ENCODE results near the gene REPS1.
"Not testable (repeated sequence)": the region's sequence is repeated elsewhere in the genome, so short reads cannot be mapped to it uniquely, and the experiment has no call there.

The REPS1 gene

DNA sequence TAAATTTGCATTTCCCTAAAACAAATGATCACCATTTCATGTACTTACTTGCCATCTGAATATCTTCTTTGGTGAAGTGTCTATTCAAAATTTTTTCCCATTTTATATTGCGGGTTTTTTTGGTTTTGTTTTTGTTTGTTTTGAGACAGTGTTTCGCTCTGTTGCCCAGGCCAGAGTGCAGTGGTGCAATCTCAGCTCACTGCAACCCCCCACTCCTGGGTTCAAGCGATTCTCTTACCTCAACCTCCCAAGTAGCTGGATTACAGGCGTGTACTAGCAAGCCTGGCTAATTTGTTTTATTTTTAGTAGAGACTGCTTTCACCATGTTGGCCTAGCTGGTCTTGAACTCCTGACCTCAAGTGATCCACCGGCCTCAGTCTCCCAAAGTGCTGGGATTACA is 9.1 kb upstream of the REPS1 start (continued):
- no peak for TF ChIP-seq ZNF404 (tag by site-specific recombination; IDR thresholded peaks at IDR 0.05)
- no peak for TF ChIP-seq ZNF510 (tag by site-specific recombination; IDR thresholded peaks at IDR 0.05; ENCODE audit: insufficient replicate concordance)
- no peak for TF ChIP-seq ZNF157 (tag by site-specific recombination; IDR thresholded peaks at IDR 0.05)
- TF ChIP-seq, protein P1, sequence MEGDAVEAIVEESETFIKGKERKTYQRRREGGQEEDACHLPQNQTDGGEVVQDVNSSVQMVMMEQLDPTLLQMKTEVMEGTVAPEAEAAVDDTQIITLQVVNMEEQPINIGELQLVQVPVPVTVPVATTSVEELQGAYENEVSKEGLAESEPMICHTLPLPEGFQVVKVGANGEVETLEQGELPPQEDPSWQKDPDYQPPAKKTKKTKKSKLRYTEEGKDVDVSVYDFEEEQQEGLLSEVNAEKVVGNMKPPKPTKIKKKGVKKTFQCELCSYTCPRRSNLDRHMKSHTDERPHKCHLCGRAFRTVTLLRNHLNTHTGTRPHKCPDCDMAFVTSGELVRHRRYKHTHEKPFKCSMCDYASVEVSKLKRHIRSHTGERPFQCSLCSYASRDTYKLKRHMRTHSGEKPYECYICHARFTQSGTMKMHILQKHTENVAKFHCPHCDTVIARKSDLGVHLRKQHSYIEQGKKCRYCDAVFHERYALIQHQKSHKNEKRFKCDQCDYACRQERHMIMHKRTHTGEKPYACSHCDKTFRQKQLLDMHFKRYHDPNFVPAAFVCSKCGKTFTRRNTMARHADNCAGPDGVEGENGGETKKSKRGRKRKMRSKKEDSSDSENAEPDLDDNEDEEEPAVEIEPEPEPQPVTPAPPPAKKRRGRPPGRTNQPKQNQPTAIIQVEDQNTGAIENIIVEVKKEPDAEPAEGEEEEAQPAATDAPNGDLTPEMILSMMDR (tag by site-specific recombination; IDR thresholded peaks at IDR 0.05), result no peak
- TF ChIP-seq, protein P2, sequence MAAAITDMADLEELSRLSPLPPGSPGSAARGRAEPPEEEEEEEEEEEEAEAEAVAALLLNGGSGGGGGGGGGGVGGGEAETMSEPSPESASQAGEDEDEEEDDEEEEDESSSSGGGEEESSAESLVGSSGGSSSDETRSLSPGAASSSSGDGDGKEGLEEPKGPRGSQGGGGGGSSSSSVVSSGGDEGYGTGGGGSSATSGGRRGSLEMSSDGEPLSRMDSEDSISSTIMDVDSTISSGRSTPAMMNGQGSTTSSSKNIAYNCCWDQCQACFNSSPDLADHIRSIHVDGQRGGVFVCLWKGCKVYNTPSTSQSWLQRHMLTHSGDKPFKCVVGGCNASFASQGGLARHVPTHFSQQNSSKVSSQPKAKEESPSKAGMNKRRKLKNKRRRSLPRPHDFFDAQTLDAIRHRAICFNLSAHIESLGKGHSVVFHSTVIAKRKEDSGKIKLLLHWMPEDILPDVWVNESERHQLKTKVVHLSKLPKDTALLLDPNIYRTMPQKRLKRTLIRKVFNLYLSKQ (tag by site-specific recombination; IDR thresholded peaks at IDR 0.05; ENCODE audit: borderline replicate concordance), result no peak

DNA sequence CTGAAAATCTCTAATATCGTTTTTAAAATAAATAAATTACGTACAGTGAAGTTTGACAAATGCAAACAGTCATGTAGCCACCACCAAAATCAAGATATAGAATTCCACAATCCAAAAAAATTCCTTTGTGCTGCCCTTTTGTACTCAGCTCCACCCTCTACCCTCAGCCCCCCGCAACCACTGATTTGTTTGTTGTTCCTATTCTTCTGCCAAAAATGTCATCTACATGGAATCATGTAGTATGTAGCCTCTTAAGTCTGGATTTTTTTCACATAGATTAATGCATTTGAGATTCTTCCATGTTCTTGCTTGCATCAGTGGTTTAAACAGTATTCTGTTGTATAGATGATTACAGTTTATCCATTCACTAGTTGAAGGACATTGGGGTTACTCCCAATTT is 8.5 kb upstream of the REPS1 start:
- POLR2A ChIA-PET, result no interaction called here
- Histone ChIP-seq H3K4me1 (ENCODE audit: control insufficient read depth, insufficient read depth, low read length) (no peaks in the 10 kb centered on the region), H3K36me3 (ENCODE audit: control insufficient read depth in 2 of 2, insufficient read depth in 1 of 2, low read length in 2 of 2) (no peaks in the 10 kb centered on the region), H3K27ac (ENCODE audit: extremely low read depth, low read depth, low read length) (no peak overlapping the region), H3K4me3 (ENCODE audit: low read depth, low read length) (no peak overlapping the region), H3K9me3 (ENCODE audit: control insufficient read depth, insufficient read depth, low read depth, low read length) (no peaks in the 10 kb centered on the region)
- TF ChIP-seq GLIS2 (tag by site-specific recombination; IDR thresholded peaks at IDR 0.05) (no peak), ZNF544 (tag by site-specific recombination; IDR thresholded peaks at IDR 0.05) (no peak), ZNF169 (tag by site-specific recombination; IDR thresholded peaks at IDR 0.05) (no peak), SP7 (tag by site-specific recombination; IDR thresholded peaks at IDR 0.05) (no peak), ZNF626 (tag by site-specific recombination; IDR thresholded peaks at IDR 0.05) (no peak), ZNF311 (tag by site-specific recombination; IDR thresholded peaks at IDR 0.05; ENCODE audit: borderline replicate concordance) (no peak), ZNF157 (tag by site-specific recombination; IDR thresholded peaks at IDR 0.05) (no peak), MYNN (tag by site-specific recombination; IDR thresholded peaks at IDR 0.05; ENCODE audit: borderline replicate concordance) (no peak)
- TF ChIP-seq, protein P3, sequence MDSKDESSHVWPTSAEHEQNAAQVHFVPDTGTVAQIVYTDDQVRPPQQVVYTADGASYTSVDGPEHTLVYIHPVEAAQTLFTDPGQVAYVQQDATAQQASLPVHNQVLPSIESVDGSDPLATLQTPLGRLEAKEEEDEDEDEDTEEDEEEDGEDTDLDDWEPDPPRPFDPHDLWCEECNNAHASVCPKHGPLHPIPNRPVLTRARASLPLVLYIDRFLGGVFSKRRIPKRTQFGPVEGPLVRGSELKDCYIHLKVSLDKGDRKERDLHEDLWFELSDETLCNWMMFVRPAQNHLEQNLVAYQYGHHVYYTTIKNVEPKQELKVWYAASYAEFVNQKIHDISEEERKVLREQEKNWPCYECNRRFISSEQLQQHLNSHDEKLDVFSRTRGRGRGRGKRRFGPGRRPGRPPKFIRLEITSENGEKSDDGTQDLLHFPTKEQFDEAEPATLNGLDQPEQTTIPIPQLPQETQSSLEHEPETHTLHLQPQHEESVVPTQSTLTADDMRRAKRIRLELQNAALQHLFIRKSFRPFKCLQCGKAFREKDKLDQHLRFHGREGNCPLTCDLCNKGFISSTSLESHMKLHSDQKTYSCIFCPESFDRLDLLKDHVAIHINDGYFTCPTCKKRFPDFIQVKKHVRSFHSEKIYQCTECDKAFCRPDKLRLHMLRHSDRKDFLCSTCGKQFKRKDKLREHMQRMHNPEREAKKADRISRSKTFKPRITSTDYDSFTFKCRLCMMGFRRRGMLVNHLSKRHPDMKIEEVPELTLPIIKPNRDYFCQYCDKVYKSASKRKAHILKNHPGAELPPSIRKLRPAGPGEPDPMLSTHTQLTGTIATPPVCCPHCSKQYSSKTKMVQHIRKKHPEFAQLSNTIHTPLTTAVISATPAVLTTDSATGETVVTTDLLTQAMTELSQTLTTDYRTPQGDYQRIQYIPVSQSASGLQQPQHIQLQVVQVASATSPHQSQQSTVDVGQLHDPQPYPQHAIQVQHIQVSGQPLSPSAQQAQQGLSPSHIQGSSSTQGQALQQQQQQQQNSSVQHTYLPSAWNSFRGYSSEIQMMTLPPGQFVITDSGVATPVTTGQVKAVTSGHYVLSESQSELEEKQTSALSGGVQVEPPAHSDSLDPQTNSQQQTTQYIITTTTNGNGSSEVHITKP (tag by site-specific recombination; IDR thresholded peaks at IDR 0.05), result no peak
- CTCF ChIA-PET, result interaction anchor here (0.9 kb wide), 2 partner anchors 8 to 10 kb away, joined by 3 to 4 read pairs; no protein-coding TSS in a partner anchor

DNA sequence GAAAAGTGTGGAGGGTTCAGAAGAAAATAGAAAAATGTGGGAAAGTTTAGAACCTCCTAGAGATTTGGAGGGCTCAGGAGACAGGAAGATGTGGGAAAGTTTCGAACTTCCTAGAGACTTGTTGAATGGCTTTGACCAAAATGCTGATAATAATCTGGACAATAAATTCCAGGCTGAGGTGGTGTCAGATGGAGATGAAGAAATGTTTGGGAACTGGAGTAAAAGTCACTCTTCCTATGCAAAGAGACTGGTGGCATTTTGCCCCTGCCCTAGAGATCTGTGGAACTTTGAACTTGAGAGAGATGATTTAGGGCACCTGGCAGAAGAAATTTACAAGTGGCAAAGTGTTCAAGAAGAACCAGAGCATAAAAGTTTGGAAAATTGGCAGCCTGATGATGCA is 5.4 kb upstream of the REPS1 start:
- TF ChIP-seq SCRT2 (tag by site-specific recombination; IDR thresholded peaks at IDR 0.05), result peak; percentile 50; the same call in 1 of the 2 replicates
- CTCF ChIA-PET; H3K4me3 ChIP-seq (ENCODE audit: low read depth, low read length); H3K27ac ChIP-seq (ENCODE audit: extremely low read depth, low read depth, low read length); H3K9me3 ChIP-seq (ENCODE audit: control insufficient read depth, insufficient read depth, low read depth, low read length); POLR2A ChIA-PET; H3K4me1 ChIP-seq (ENCODE audit: control insufficient read depth, insufficient read depth, low read length); H3K36me3 ChIP-seq (ENCODE audit: control insufficient read depth in 2 of 2, insufficient read depth in 1 of 2, low read length in 2 of 2): not testable (repeated sequence)

DNA sequence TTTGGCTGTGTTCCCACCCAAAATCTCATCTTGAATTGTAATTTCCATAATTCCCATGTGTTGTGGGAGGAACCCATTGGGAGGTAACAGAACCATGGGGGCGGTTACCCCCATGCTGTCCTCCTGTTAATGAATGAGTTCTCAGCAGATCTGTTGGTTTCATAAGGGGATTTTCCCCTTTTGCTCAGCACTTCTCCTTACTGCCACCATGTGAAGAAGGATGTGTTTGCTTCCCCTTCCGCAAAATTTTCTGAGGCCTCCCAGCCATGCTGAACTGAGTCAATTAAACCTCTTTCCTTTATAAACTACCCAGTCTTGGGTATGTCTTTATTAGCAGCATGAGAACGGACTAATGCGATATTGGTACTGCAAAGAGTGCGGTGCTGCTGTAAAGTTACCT is 4.9 kb upstream of the REPS1 start:
- H3K4me1 ChIP-seq (ENCODE audit: control insufficient read depth, insufficient read depth, low read length); H3K4me3 ChIP-seq (ENCODE audit: low read depth, low read length); H3K36me3 ChIP-seq (ENCODE audit: control insufficient read depth in 2 of 2, insufficient read depth in 1 of 2, low read length in 2 of 2); POLR2A ChIA-PET; CTCF ChIA-PET; H3K27ac ChIP-seq (ENCODE audit: extremely low read depth, low read depth, low read length); H3K9me3 ChIP-seq (ENCODE audit: control insufficient read depth, insufficient read depth, low read depth, low read length): not testable (repeated sequence)

All from HEK293 (cell line).